OCI-LY1 (cell line): ENCODE measurements around the gene IQGAP2.

Experiments
- H2AFZ ChIP-seq: fragments of 200-600 bp; sonication (generic), shearing (Covaris generic); 2 replicates; pipeline ENCODE4 v1.6.0; 2014; ENCODE audit warnings: antibody characterized with exemption, mild to moderate bottlenecking, low read length
- H3F3A ChIP-seq: fragments of 200-600 bp; sonication (generic), shearing (Covaris generic); 2 replicates; pipeline ENCODE4 v1.6.0; 2014; ENCODE audit warnings: mild to moderate bottlenecking, antibody characterized with exemption, low read length, moderate library complexity; ENCODE audit not compliant: insufficient read depth
- H3K27ac ChIP-seq: fragments of 200-600 bp; sonication (generic); 2 replicates; pipeline ENCODE4 v1.5.1; 2014; ENCODE audit warnings: low read length, mixed run types, mild to moderate bottlenecking, low read depth; ENCODE audit not compliant: poor library complexity, severe bottlenecking
- H3K27me3 ChIP-seq: fragments of 200-600 bp; sonication (generic); 2 replicates; pipeline ENCODE4 v1.6.0; 2014; ENCODE audit warnings: antibody characterized with exemption, mild to moderate bottlenecking, low read length, moderate library complexity; ENCODE audit not compliant: insufficient read depth
- H3K36me3 ChIP-seq: fragments of 200-600 bp; sonication (generic); 2 replicates; pipeline ENCODE4 v1.6.1; 2014; ENCODE audit warnings: mild to moderate bottlenecking, antibody characterized with exemption, low read length, moderate library complexity, mixed read lengths; ENCODE audit not compliant: insufficient read depth
- H3K4me1 ChIP-seq: fragments of 200-600 bp; sonication (generic); 2 replicates; pipeline ENCODE4 v1.5.1; 2014; ENCODE audit warnings: mild to moderate bottlenecking, low read length, moderate library complexity; ENCODE audit not compliant: insufficient read depth, severe bottlenecking
- H3K4me2 ChIP-seq: fragments of 200-600 bp; sonication (generic), shearing (Covaris generic); 2 replicates; pipeline ENCODE4 v1.6.1; 2014; ENCODE audit warnings: low read length
- H3K4me3 ChIP-seq: fragments of 200-600 bp; sonication (generic); 2 replicates; pipeline ENCODE4 v1.5.1; 2014; ENCODE audit warnings: low read length, low read depth, mild to moderate bottlenecking, mixed read lengths; ENCODE audit not compliant: poor library complexity, severe bottlenecking
- H3K79me2 ChIP-seq: fragments of 200-600 bp; shearing (Covaris generic); 2 replicates; pipeline ENCODE4 v1.6.1; 2016; ENCODE audit warnings: mixed run types, low read length, mixed read lengths; ENCODE audit not compliant: insufficient read depth
- H3K9ac ChIP-seq: fragments of 200-600 bp; sonication (generic), shearing (Covaris generic); 2 replicates; pipeline ENCODE4 v1.6.1; 2014; ENCODE audit warnings: mild to moderate bottlenecking, low read length, mixed read lengths
- H3K9me2 ChIP-seq: fragments of 200-600 bp; sonication (generic), shearing (Covaris generic); 2 replicates; pipeline ENCODE4 v1.6.1; 2014; ENCODE audit warnings: low read depth, mild to moderate bottlenecking, low read length, mixed read lengths
- H3K9me3 ChIP-seq: fragments of 200-600 bp; shearing (Covaris generic); 2 replicates; pipeline ENCODE4 v1.6.1; 2014; ENCODE audit warnings: low read length, mixed read lengths
- H4K20me1 ChIP-seq: fragments of 200-600 bp; sonication (generic), shearing (Covaris generic); 2 replicates; pipeline ENCODE4 v1.6.0; 2016; ENCODE audit warnings: mild to moderate bottlenecking, low read length; ENCODE audit not compliant: insufficient read depth
- CTCF ChIP-seq: fragments of 200-600 bp; sonication (generic), shearing (Covaris generic); IDR thresholded peaks from 2 replicates; pipeline ENCODE4 v1.5.1; 2017; ENCODE audit warnings: mild to moderate bottlenecking, antibody characterized with exemption, low read length, moderate library complexity, mixed read lengths
- EZH2 ChIP-seq: fragments of 200-600 bp; sonication (generic), shearing (Covaris generic); IDR thresholded peaks from 2 replicates; pipeline ENCODE4 v1.8.0; 2017; ENCODE audit warnings: borderline replicate concordance, mixed run types, mild to moderate bottlenecking, antibody characterized with exemption, low read length, moderate library complexity, mixed read lengths

The IQGAP2 gene

GRCh38 chr5:76657091-76657490, 254.0 kb downstream of the IQGAP2 start:
- Histone ChIP-seq H3K36me3 (no peaks in the 10 kb centered on the region), H3F3A (no peaks in the 10 kb centered on the region), H3K27me3 (no peaks in the 10 kb centered on the region), H3K9me2 (no peaks in the 10 kb centered on the region), H3K4me1 (no peaks in the 10 kb centered on the region), H3K4me2 (no peak overlapping the region), H3K27ac (no peak overlapping the region), H4K20me1 (no peaks in the 10 kb centered on the region), H3K4me3 (no peak overlapping the region), H3K9ac (no peak overlapping the region), H3K79me2 (no peaks in the 10 kb centered on the region), H2AFZ (no peak overlapping the region), H3K9me3 (no peaks in the 10 kb centered on the region)
- TF ChIP-seq EZH2 (no peak), CTCF (no peak)

GRCh38 chr5:76657683-76658311, 254.7 kb downstream of the IQGAP2 start:
- no peaks in the 10 kb centered on the region for H3K36me3 ChIP-seq
- H3K9me3 ChIP-seq = no peaks in the 10 kb centered on the region
- H3K4me1 ChIP-seq = no peaks in the 10 kb centered on the region
- no peak overlapping the region for H3K4me3 ChIP-seq
- no peaks in the 10 kb centered on the region for H3K79me2 ChIP-seq
- no peaks in the 10 kb centered on the region for H3F3A ChIP-seq
- H3K27me3 ChIP-seq = no peaks in the 10 kb centered on the region
- H3K27ac ChIP-seq = no peak overlapping the region
- no peaks in the 10 kb centered on the region for H3K9me2 ChIP-seq
- no peak overlapping the region for H3K9ac ChIP-seq
- H3K4me2 ChIP-seq = no peak overlapping the region
- H2AFZ ChIP-seq = no peak overlapping the region
- H4K20me1 ChIP-seq = no peaks in the 10 kb centered on the region
- TF ChIP-seq EZH2 (no peak), CTCF (no peak)

GRCh38 chr5:76660360-76660759, 257.3 kb downstream of the IQGAP2 start:
- H3K27me3 ChIP-seq = no peaks in the 10 kb centered on the region
- no peak overlapping the region for H3K9ac ChIP-seq
- no peak overlapping the region for H2AFZ ChIP-seq
- no peak overlapping the region for H3K4me2 ChIP-seq
- H3K27ac ChIP-seq = no peak overlapping the region
- no peak overlapping the region for H3K4me3 ChIP-seq
- H3K4me1 ChIP-seq = no peaks in the 10 kb centered on the region
- no peaks in the 10 kb centered on the region for H3K9me3 ChIP-seq
- H3K79me2 ChIP-seq = no peaks in the 10 kb centered on the region
- TF ChIP-seq EZH2 (no peak), CTCF (no peak)
- no peaks in the 10 kb centered on the region for H3K9me2 ChIP-seq
- H3F3A ChIP-seq = no peaks in the 10 kb centered on the region
- H4K20me1 ChIP-seq = no peaks in the 10 kb centered on the region
- H3K36me3 ChIP-seq = no peaks in the 10 kb centered on the region
